ENCODE results near the gene NDUFB5. TPM values are rescaled to one million over a fixed set of nuclear protein-coding genes. Genes with fewer than 3 reads are reported as not detected.
"Not testable (repeated sequence)": the region's sequence is repeated elsewhere in the genome, so short reads cannot be mapped to it uniquely, and the experiment has no call there.

The NDUFB5 gene
- total and polyA plus RNA-seq, 5 donors = 224 to 284 (median 262) TPM

GRCh38 chr3:179630753-179631451, 26.3 kb downstream of the NDUFB5 start:
- DNase-seq (no peak), ATAC-seq (no peak)
- H3K4me1 ChIP-seq (ENCODE audit: control insufficient read depth, insufficient read depth, low read length) = no peaks in the 10 kb centered on the region
- no peaks in the 10 kb centered on the region for H3K27me3 ChIP-seq (ENCODE audit: control insufficient read depth, insufficient read depth)
- intact Hi-C loops (cut with DNase I) = no loop called here
- no peak overlapping the region for H3K27ac ChIP-seq (ENCODE audit: low read length)
- no peak overlapping the region for H3K4me3 ChIP-seq (ENCODE audit: low read length)
- WGBS = 79% methylated on average over 3 of the region's 3 CpGs
- no peaks in the 10 kb centered on the region for H3K9me3 ChIP-seq (ENCODE audit: control insufficient read depth, low read length)

- Histone ChIP-seq H3K27me3 (ENCODE audit: control insufficient read depth, insufficient read depth) (no peaks in the 10 kb centered on the region), H3K4me3 (ENCODE audit: low read length) (no peak overlapping the region), H3K27ac (ENCODE audit: low read length) (no peak overlapping the region), H3K4me1 (ENCODE audit: control insufficient read depth, insufficient read depth, low read length) (no peaks in the 10 kb centered on the region), H3K9me3 (ENCODE audit: control insufficient read depth, low read length) (no peaks in the 10 kb centered on the region)
- ATAC-seq (no peak), DNase-seq (no peak)
- intact Hi-C loops (cut with DNase I) = no loop called here
- WGBS = 94% methylated on average over 1 of the region's 1 CpG
These were observed 35.9 kb downstream of the NDUFB5 start for GRCh38 chr3:179640469-179640868.

GRCh38 chr3:179642871-179643270, 38.3 kb downstream of the NDUFB5 start:
- WGBS = 80% methylated on average over 3 of the region's 3 CpGs
- Histone ChIP-seq H3K27me3 (ENCODE audit: control insufficient read depth, insufficient read depth) (no peaks in the 10 kb centered on the region), H3K27ac (ENCODE audit: low read length) (no peak overlapping the region), H3K4me1 (ENCODE audit: control insufficient read depth, insufficient read depth, low read length) (no peaks in the 10 kb centered on the region), H3K4me3 (ENCODE audit: low read length) (no peak overlapping the region), H3K9me3 (ENCODE audit: control insufficient read depth, low read length) (no peaks in the 10 kb centered on the region)
- DNase-seq = no peak
- ATAC-seq = no peak
- intact Hi-C loops (cut with DNase I) = no loop called here

- intact Hi-C loops (cut with DNase I); H3K4me3 ChIP-seq (ENCODE audit: low read length); DNase-seq; H3K27ac ChIP-seq (ENCODE audit: low read length); ATAC-seq; H3K4me1 ChIP-seq (ENCODE audit: control insufficient read depth, insufficient read depth, low read length); H3K27me3 ChIP-seq (ENCODE audit: control insufficient read depth, insufficient read depth); H3K9me3 ChIP-seq (ENCODE audit: control insufficient read depth, low read length): not testable (repeated sequence)
- WGBS = 95% methylated on average over 8 of the region's 8 CpGs
These were observed 39.2 kb downstream of the NDUFB5 start for GRCh38 chr3:179643837-179644236.

GRCh38 chr3:179646177-179646576, 41.6 kb downstream of the NDUFB5 start:
- H3K27ac ChIP-seq (ENCODE audit: low read length) = no peak overlapping the region
- no peak overlapping the region for H3K4me3 ChIP-seq (ENCODE audit: low read length)
- H3K4me1 ChIP-seq (ENCODE audit: control insufficient read depth, insufficient read depth, low read length) = no peaks in the 10 kb centered on the region
- WGBS = 81% methylated on average over 3 of the region's 3 CpGs
- ATAC-seq (no peak), DNase-seq (no peak)
- intact Hi-C loops (cut with DNase I) = no loop called here
- H3K27me3 ChIP-seq (ENCODE audit: control insufficient read depth, insufficient read depth) = no peaks in the 10 kb centered on the region
- no peaks in the 10 kb centered on the region for H3K9me3 ChIP-seq (ENCODE audit: control insufficient read depth, low read length)

- H3K4me1 ChIP-seq (ENCODE audit: control insufficient read depth, insufficient read depth, low read length) = no peaks in the 10 kb centered on the region
- DNase-seq (no peak), ATAC-seq (no peak)
- H3K27me3 ChIP-seq (ENCODE audit: control insufficient read depth, insufficient read depth) = no peaks in the 10 kb centered on the region
- H3K9me3 ChIP-seq (ENCODE audit: control insufficient read depth, low read length) = no peaks in the 10 kb centered on the region
- intact Hi-C loops (cut with DNase I) = loop anchor here in 2 of 4 donors (10.0 kb wide), 2 partner anchors 63 to 93 kb away; no protein-coding TSS in a partner anchor
- H3K27ac ChIP-seq (ENCODE audit: low read length) = peak overlapping the region; percentile 28
- WGBS = 50% methylated on average over 11 of the region's 11 CpGs
- peak overlapping the region; percentile 96 for H3K4me3 ChIP-seq (ENCODE audit: low read length)
These were observed 47.3 kb downstream of the NDUFB5 start for GRCh38 chr3:179651687-179652446.

- no peaks in the 10 kb centered on the region for H3K27me3 ChIP-seq (ENCODE audit: control insufficient read depth, insufficient read depth)
- H3K4me1 ChIP-seq (ENCODE audit: control insufficient read depth, insufficient read depth, low read length) = no peaks in the 10 kb centered on the region
- ATAC-seq (peak; percentile 74 to 83), DNase-seq (peak; percentile 70 to 90 (median 86))
- H3K27ac ChIP-seq (ENCODE audit: low read length) = peak within 1 kb of the TSS; percentile 99
- intact Hi-C loops (cut with DNase I) = loop anchor here in 2 of 4 donors (10.0 kb wide), 2 partner anchors 62 to 92 kb away; no protein-coding TSS in a partner anchor
- H3K9me3 ChIP-seq (ENCODE audit: control insufficient read depth, low read length) = no peaks in the 10 kb centered on the region
- peak within 1 kb of the TSS; percentile 96 for H3K4me3 ChIP-seq (ENCODE audit: low read length)
- 1% methylated on average over 56 of the region's 56 CpGs for whole genome bisulfite sequencing
These were observed 48.0 kb downstream of the NDUFB5 start, which contains the start of gene USP13 for GRCh38 chr3:179652447-179653095. Gene USP13 (plus strand): TSS chr3:179653040. CDS start chr3:179653226, 186 bp downstream.

- Histone ChIP-seq H3K4me3 (ENCODE audit: low read length) (peak overlapping the region; percentile 96), H3K9me3 (ENCODE audit: control insufficient read depth, low read length) (no peaks in the 10 kb centered on the region), H3K27me3 (ENCODE audit: control insufficient read depth, insufficient read depth) (no peaks in the 10 kb centered on the region), H3K4me1 (ENCODE audit: control insufficient read depth, insufficient read depth, low read length) (peaks cover 2% of the 10 kb centered on the region), H3K27ac (ENCODE audit: low read length) (peak overlapping the region; percentile 99)
- WGBS = under 1% methylated on average over 77 of the region's 77 CpGs
- ATAC-seq (peak; percentile 90), DNase-seq (peak; percentile 79 to 90 (median 89))
- intact Hi-C loops (cut with DNase I) = loop anchor here in 2 of 4 donors (10.0 kb wide), 2 partner anchors 62 to 92 kb away; no protein-coding TSS in a partner anchor
These were observed 48.7 kb downstream of the NDUFB5 start for GRCh38 chr3:179653096-179653797.

- intact Hi-C loops (cut with DNase I) = loop anchor here in 2 of 4 donors (10.0 kb wide), 2 partner anchors 60 to 90 kb away; no protein-coding TSS in a partner anchor
- Histone ChIP-seq H3K4me1 (ENCODE audit: control insufficient read depth, insufficient read depth, low read length) (peaks cover 7% of the 10 kb centered on the region), H3K4me3 (ENCODE audit: low read length) (peak overlapping the region; percentile 7), H3K27me3 (ENCODE audit: control insufficient read depth, insufficient read depth) (no peaks in the 10 kb centered on the region), H3K27ac (ENCODE audit: low read length) (peak overlapping the region; percentile 17), H3K9me3 (ENCODE audit: control insufficient read depth, low read length) (no peaks in the 10 kb centered on the region)
- ATAC-seq (no peak), DNase-seq (no peak)
- WGBS = 68% methylated on average over 2 of the region's 2 CpGs
These were observed 50.6 kb downstream of the NDUFB5 start for GRCh38 chr3:179655236-179655635.

GRCh38 chr3:179658606-179659005, 54.0 kb downstream of the NDUFB5 start:
- H3K4me1 ChIP-seq (ENCODE audit: control insufficient read depth, insufficient read depth, low read length) = peaks cover 13% of the 10 kb centered on the region
- H3K27ac ChIP-seq (ENCODE audit: low read length) = peak overlapping the region; percentile 8
- 77% methylated on average over 2 of the region's 2 CpGs for WGBS
- no peaks in the 10 kb centered on the region for H3K27me3 ChIP-seq (ENCODE audit: control insufficient read depth, insufficient read depth)
- no peak overlapping the region for H3K4me3 ChIP-seq (ENCODE audit: low read length)
- no peaks in the 10 kb centered on the region for H3K9me3 ChIP-seq (ENCODE audit: control insufficient read depth, low read length)
- ATAC-seq (no peak), DNase-seq (no peak)
- intact Hi-C loops (cut with DNase I) = loop anchor here in 2 of 4 donors (10.0 kb wide), 2 partner anchors 56 to 86 kb away; no protein-coding TSS in a partner anchor
